Measurements from ENCODE around the gene CD151.
A peak's percentile ranks its signal among the peaks of the same experiment; 100 is the strongest.

The CD151 gene

GRCh38 chr11:797296-798092 is 35.3 kb upstream of the CD151 start:
- peak; percentile 78 for DNase-seq

- peak; percentile 87 for DNase-seq
Measured at GRCh38 chr11:798093-798713, 34.5 kb upstream of the CD151 start, which contains the start of gene SLC25A22. TSS of gene SLC25A22 (minus strand) at chr11:798281. CDS start at chr11:795006, 3,275 bp downstream.

GRCh38 chr11:799641-800316 is 33.0 kb upstream of the CD151 start:
- DNase-seq = no peak

GRCh38 chr11:800473-800872 is 32.3 kb upstream of the CD151 start:
- DNase-seq = no peak

GRCh38 chr11:801097-801780 is 31.5 kb upstream of the CD151 start:
- no peak for DNase-seq

GRCh38 chr11:802018-802617 is 30.6 kb upstream of the CD151 start:
- no peak for DNase-seq

- no peak for DNase-seq
Measured at GRCh38 chr11:802693-803466, 29.9 kb upstream of the CD151 start.

- no peak for DNase-seq
Measured at GRCh38 chr11:803467-803742, 29.3 kb upstream of the CD151 start.

GRCh38 chr11:803770-804598 is 28.8 kb upstream of the CD151 start:
- no peak for DNase-seq

- no peak for DNase-seq
Measured at GRCh38 chr11:804599-804964, 28.2 kb upstream of the CD151 start.

GRCh38 chr11:808427-809286 is 24.1 kb upstream of the CD151 start:
- peak; percentile 56 for DNase-seq

- DNase-seq = peak; percentile 98
Measured at GRCh38 chr11:809287-810039, 23.3 kb upstream of the CD151 start, which contains the start of gene RPLP2. TSS of gene RPLP2 (plus strand) at chr11:809967. CDS start at chr11:810235, 268 bp downstream.

GRCh38 chr11:810040-810567 is 22.6 kb upstream of the CD151 start:
- no peak for DNase-seq

GRCh38 chr11:811446-812245 is 21.1 kb upstream of the CD151 start:
- no peak for DNase-seq

GRCh38 chr11:812390-812789 is 20.4 kb upstream of the CD151 start:
- DNase-seq = no peak

- no peak for DNase-seq
Measured at GRCh38 chr11:813072-813455, 19.7 kb upstream of the CD151 start.

GRCh38 chr11:813456-814096 is 19.2 kb upstream of the CD151 start:
- DNase-seq = no peak

All from activated naive CD4-positive, alpha-beta T cell treated with Interleukin-2 at 50 U/mL for 16 hours (primary cell).